HAP-1 (cell line): ENCODE results near the gene SYCP2L.
"Not testable (repeated sequence)": the region's sequence is repeated elsewhere in the genome, so short reads cannot be mapped to it uniquely, and the experiment has no call there.

Experiments
- DNase-seq, 2 experiments: peaks; one replicate each; pipeline ENCODE4 v3.0.0-alpha.2; 2016 to 2020; ENCODE audit warnings: low spot score in 2 of 2
- H3K27me3 ChIP-seq: fragments of 250-450 bp; sonication (Bioruptor Pico); 2 replicates; pipeline ENCODE4 v1.5.1; 2020; ENCODE audit warnings: low read depth, mild to moderate bottlenecking, moderate library complexity
- H3K36me3 ChIP-seq: fragments of 250-450 bp; sonication (Bioruptor Pico); replicated peaks from 2 replicates; pipeline ENCODE4 v1.5.1; 2020; ENCODE audit warnings: mild to moderate bottlenecking
- H3K4me1 ChIP-seq: fragments of 250-450 bp; sonication (Bioruptor Pico); 2 replicates; pipeline ENCODE4 v1.5.1; 2020; ENCODE audit warnings: mild to moderate bottlenecking
- H3K4me3 ChIP-seq: fragments of 250-450 bp; sonication (Bioruptor Pico); 2 replicates; pipeline ENCODE4 v1.5.1; 2020; ENCODE audit warnings: mild to moderate bottlenecking, moderate library complexity
- H3K9me3 ChIP-seq: fragments of 250-450 bp; sonication (Bioruptor Pico); 2 replicates; pipeline ENCODE4 v1.5.1; 2020; ENCODE audit warnings: mild to moderate bottlenecking, moderate library complexity
- in situ Hi-C: fragments of 300-500 bp; cut with MboI; formaldehyde crosslinking; loops from 3 replicates; pipeline ENCODE4 v1.14.3; 2020; ENCODE audit warnings: low sequenced_read_pairs, inconsistent platforms, mixed read lengths

The SYCP2L gene

DNA sequence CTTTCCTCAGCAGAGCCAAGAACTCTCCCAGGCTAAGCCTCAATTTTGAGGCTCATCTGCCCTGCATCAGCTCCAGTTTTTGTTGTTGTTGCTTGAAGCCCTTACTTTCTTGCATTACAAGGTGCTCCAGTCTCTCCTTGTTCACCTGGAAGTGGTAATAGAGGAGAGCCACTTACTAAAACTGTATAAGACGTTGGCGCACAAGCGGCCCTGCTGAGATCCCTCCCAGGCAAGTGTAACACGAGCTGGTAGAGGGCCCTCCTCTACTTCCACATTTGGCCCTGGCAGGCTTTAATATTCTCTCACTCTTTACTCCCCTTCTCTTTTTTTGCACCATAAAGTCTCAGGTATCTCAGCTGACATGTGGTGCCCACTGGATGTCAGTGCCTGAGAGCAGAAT, 24.5 kb upstream of the SYCP2L start:
- no peaks in the 10 kb centered on the region for H3K4me1 ChIP-seq
- in situ Hi-C loops: no loop called here
- no peaks in the 10 kb centered on the region for H3K9me3 ChIP-seq
- no peaks in the 10 kb centered on the region for H3K36me3 ChIP-seq
- H3K27me3 ChIP-seq: no peaks in the 10 kb centered on the region
- DNase-seq: no peak
- H3K4me3 ChIP-seq: no peak overlapping the region

- H3K27me3 ChIP-seq, in situ Hi-C loops, H3K36me3 ChIP-seq, H3K9me3 ChIP-seq, H3K4me3 ChIP-seq, DNase-seq, H3K4me1 ChIP-seq: not testable (repeated sequence)
Measured at GRCh38 chr6:10863031-10863430, 23.8 kb upstream of the SYCP2L start.

GRCh38 chr6:10866709-10867108, 20.1 kb upstream of the SYCP2L start:
- H3K4me3 ChIP-seq, H3K4me1 ChIP-seq, H3K27me3 ChIP-seq, in situ Hi-C loops, H3K9me3 ChIP-seq, H3K36me3 ChIP-seq, DNase-seq: not testable (repeated sequence)

DNA sequence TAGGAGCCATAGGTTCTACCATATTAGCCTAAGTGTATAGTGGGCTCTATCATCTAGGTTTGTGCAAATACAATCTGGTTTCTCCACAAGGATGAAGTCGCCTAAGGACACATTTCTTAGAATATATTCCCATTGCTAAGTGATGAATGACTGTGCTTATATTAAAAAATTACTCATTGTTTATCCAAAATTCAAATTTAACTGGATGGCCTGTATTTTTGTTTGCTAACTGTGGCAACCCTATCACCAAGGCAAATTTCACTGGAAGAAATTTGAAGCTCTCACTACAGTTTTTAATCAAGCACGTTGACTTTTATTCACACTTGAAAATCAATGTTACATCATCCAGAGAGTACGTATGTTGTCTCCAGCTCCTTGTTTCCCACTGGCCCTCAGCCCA, 18.9 kb upstream of the SYCP2L start:
- no peak overlapping the region for H3K4me3 ChIP-seq
- DNase-seq: no peak
- in situ Hi-C loops: no loop called here
- H3K27me3 ChIP-seq: no peaks in the 10 kb centered on the region
- H3K4me1 ChIP-seq: no peaks in the 10 kb centered on the region
- H3K36me3 ChIP-seq: no peaks in the 10 kb centered on the region
- H3K9me3 ChIP-seq: no peaks in the 10 kb centered on the region; the same call in 1 of the 2 replicates

GRCh38 chr6:10873374-10873773, 13.5 kb upstream of the SYCP2L start:
- H3K36me3 ChIP-seq: no peaks in the 10 kb centered on the region
- H3K4me3 ChIP-seq: no peak overlapping the region
- DNase-seq: no peak
- no peaks in the 10 kb centered on the region for H3K27me3 ChIP-seq
- no peaks in the 10 kb centered on the region for H3K4me1 ChIP-seq
- no peaks in the 10 kb centered on the region; the same call in 1 of the 2 replicates for H3K9me3 ChIP-seq
- in situ Hi-C loops: no loop called here

- in situ Hi-C loops: no loop called here
- no peaks in the 10 kb centered on the region for H3K27me3 ChIP-seq
- no peaks in the 10 kb centered on the region for H3K36me3 ChIP-seq
- H3K4me3 ChIP-seq: no peak overlapping the region
- no peaks in the 10 kb centered on the region for H3K4me1 ChIP-seq
- DNase-seq: no peak
- no peaks in the 10 kb centered on the region; the same call in 1 of the 2 replicates for H3K9me3 ChIP-seq
Measured at GRCh38 chr6:10874207-10874606, 12.6 kb upstream of the SYCP2L start.

GRCh38 chr6:10875026-10875425, 11.8 kb upstream of the SYCP2L start:
- in situ Hi-C loops: no loop called here
- H3K27me3 ChIP-seq: no peaks in the 10 kb centered on the region

GRCh38 chr6:10877012-10877411, 9.8 kb upstream of the SYCP2L start:
- H3K9me3 ChIP-seq: no peaks in the 10 kb centered on the region
- H3K27me3 ChIP-seq: no peaks in the 10 kb centered on the region
- H3K4me1 ChIP-seq: no peaks in the 10 kb centered on the region
- no peaks in the 10 kb centered on the region for H3K36me3 ChIP-seq
- H3K4me3 ChIP-seq: no peak overlapping the region
- in situ Hi-C loops: no loop called here
- no peak for DNase-seq

More at GRCh38 chr6:10875026-10875425, 11.8 kb upstream of the SYCP2L start:
- Histone ChIP-seq H3K4me3 (no peak overlapping the region), H3K4me1 (no peaks in the 10 kb centered on the region), H3K9me3 (no peaks in the 10 kb centered on the region; the same call in 1 of the 2 replicates), H3K36me3 (no peaks in the 10 kb centered on the region)
- DNase-seq: no peak

DNA sequence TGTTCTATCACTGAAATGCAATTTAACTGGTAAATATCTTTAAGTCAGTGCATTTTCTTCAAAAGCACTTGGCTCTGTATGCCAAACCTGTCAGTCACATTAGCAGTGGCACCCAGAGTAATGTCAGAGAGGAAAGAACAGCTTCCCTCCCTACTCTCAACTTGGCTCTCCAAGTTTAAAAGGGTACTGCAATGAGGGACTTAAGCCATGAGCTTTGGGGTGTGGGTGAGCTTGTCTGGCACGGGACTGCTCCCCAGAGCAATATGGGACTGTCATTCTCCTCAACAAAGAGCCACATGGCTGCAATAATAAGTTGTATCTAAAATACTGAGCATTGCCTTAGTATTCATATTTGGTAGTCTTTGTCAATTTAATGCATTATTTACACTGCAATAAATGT, 9.0 kb upstream of the SYCP2L start:
- no peak overlapping the region for H3K4me3 ChIP-seq
- no peaks in the 10 kb centered on the region for H3K9me3 ChIP-seq
- no peak for DNase-seq

GRCh38 chr6:10880366-10880765, 6.5 kb upstream of the SYCP2L start:
- Histone ChIP-seq H3K4me3 (no peak overlapping the region), H3K4me1 (no peaks in the 10 kb centered on the region), H3K27me3 (no peaks in the 10 kb centered on the region), H3K9me3 (no peaks in the 10 kb centered on the region), H3K36me3 (no peaks in the 10 kb centered on the region)
- in situ Hi-C loops: no loop called here
- no peak for DNase-seq

More for the DNA sequence above, 9.0 kb upstream of the SYCP2L start:
- Histone ChIP-seq H3K36me3 (no peaks in the 10 kb centered on the region), H3K27me3 (no peaks in the 10 kb centered on the region), H3K4me1 (no peaks in the 10 kb centered on the region)
- in situ Hi-C loops: no loop called here

DNA sequence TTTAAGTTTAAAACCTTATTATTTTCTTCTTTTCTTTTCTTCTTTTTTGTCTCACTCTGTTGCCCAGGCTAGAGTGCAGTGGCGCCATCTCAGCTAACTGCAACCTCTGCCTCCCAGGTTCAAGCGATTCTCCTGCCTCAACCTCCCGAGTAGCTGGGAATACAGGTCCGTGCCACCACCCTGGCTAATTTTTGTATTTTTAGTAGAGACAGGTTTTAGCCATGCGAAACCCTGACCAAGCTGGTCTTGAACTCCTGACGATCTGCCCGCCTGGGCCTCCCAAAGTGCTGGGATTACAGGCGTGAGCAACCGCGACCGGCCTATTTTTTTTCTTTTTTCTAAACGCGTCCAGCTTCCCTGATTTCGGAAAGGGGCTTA, 4.6 kb upstream of the SYCP2L start:
- H3K9me3 ChIP-seq, DNase-seq, H3K27me3 ChIP-seq, H3K4me3 ChIP-seq, H3K4me1 ChIP-seq, in situ Hi-C loops, H3K36me3 ChIP-seq: not testable (repeated sequence)

- in situ Hi-C loops: no loop called here
- H3K4me3 ChIP-seq: no peak overlapping the region
- no peaks in the 10 kb centered on the region for H3K36me3 ChIP-seq
- H3K9me3 ChIP-seq: no peaks in the 10 kb centered on the region
- H3K4me1 ChIP-seq: peaks cover 3% of the 10 kb centered on the region; the same call in 1 of the 2 replicates
- H3K27me3 ChIP-seq: no peaks in the 10 kb centered on the region
- DNase-seq: no peak
Measured at GRCh38 chr6:10882657-10883171, 4.1 kb upstream of the SYCP2L start.

GRCh38 chr6:10883312-10884244, 3.3 kb upstream of the SYCP2L start:
- Histone ChIP-seq H3K4me3 (no peak overlapping the region), H3K9me3 (no peaks in the 10 kb centered on the region), H3K27me3 (no peaks in the 10 kb centered on the region)

DNA sequence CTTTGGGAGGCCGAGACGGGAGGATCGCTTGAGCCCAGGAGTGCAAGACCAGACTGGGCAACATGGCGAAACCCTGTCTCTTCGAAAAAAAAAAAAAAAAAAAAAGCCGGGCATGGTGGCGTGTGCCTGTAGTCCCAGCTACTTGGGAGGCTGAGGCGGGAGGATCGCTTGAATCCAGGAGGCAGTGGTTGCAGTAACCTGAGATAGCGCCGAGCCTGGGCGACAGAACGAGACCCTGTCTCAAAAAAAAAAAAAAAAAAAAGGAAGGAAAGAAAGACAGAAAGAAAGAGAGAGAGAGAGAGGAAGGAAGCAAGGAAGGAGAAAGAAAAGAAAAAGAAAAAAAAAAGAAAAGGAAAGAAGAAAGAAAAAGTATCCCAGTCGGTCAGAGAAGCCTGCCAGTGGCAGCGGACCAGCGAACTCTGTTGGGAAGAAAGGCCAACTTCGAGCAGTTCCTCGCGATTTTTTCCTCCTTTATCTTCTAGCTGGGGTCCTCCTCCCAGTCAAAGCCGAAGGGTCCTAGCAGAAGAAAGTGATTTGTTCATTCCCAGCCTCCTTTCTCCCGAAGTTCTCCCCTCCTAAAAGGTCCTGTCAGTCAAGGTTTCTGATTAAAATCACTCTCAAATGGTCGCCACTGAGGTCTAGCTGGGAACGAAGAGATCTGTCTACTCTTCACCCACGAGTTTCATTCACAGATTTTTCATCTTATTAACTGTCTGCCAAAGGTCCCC, 2.4 kb upstream of the SYCP2L start:
- Histone ChIP-seq H3K27me3 (no peaks in the 10 kb centered on the region), H3K9me3 (no peaks in the 10 kb centered on the region), H3K36me3 (no peaks in the 10 kb centered on the region), H3K4me1 (peaks cover 4% of the 10 kb centered on the region; the same call in 1 of the 2 replicates), H3K4me3 (no peak overlapping the region)
- no peak for DNase-seq
- in situ Hi-C loops: no loop called here

More at GRCh38 chr6:10883312-10884244, 3.3 kb upstream of the SYCP2L start:
- Histone ChIP-seq H3K36me3 (no peaks in the 10 kb centered on the region), H3K4me1 (peaks cover 4% of the 10 kb centered on the region; the same call in 1 of the 2 replicates)
- in situ Hi-C loops: no loop called here
- DNase-seq: no peak
